ENCODE data around the gene TACSTD2.
"Not testable (repeated sequence)": the region's sequence is repeated elsewhere in the genome, so short reads cannot be mapped to it uniquely, and the experiment has no call there.

The TACSTD2 gene

DNA sequence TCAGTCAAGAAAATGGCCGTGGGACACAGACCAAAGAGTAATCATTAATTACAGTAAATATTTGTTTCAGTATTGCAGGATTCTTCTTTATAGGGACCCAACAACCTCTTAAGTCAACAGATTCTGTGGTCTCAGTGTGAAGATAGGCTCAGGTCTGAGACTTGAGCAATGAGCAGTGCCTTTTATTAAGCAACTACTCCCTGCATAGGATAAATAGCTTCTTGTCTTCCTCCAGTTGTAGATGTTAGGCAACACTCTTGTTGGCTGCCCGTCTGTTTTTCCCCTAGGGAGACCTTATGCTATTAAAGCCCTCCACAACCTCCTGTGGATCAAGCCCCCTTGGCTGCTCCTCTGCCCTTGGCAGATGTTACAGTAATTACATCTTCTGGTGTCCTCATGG is 28.7 kb downstream of the TACSTD2 start:
- H3K27ac ChIP-seq (ENCODE audit: insufficient read depth, low read length, poor library complexity, severe bottlenecking), result no peak overlapping the region
- no peak for DNase-seq
- no peak overlapping the region for H3K4me3 ChIP-seq (ENCODE audit: insufficient read depth, low read depth, low read length, poor library complexity, severe bottlenecking)
- H3K27me3 ChIP-seq (replicated peaks; ENCODE audit: control insufficient read depth, insufficient read depth, low read length, poor library complexity, severe bottlenecking), result no peaks in the 10 kb centered on the region
- H3K9me3 ChIP-seq (ENCODE audit: control insufficient read depth, low read length), result no peaks in the 10 kb centered on the region
- H3K36me3 ChIP-seq (ENCODE audit: control insufficient read depth, insufficient read depth, low read length), result no peaks in the 10 kb centered on the region
- no peaks in the 10 kb centered on the region for H3K4me1 ChIP-seq (ENCODE audit: control insufficient read depth, insufficient read depth, low read length, poor library complexity, severe bottlenecking)

DNA sequence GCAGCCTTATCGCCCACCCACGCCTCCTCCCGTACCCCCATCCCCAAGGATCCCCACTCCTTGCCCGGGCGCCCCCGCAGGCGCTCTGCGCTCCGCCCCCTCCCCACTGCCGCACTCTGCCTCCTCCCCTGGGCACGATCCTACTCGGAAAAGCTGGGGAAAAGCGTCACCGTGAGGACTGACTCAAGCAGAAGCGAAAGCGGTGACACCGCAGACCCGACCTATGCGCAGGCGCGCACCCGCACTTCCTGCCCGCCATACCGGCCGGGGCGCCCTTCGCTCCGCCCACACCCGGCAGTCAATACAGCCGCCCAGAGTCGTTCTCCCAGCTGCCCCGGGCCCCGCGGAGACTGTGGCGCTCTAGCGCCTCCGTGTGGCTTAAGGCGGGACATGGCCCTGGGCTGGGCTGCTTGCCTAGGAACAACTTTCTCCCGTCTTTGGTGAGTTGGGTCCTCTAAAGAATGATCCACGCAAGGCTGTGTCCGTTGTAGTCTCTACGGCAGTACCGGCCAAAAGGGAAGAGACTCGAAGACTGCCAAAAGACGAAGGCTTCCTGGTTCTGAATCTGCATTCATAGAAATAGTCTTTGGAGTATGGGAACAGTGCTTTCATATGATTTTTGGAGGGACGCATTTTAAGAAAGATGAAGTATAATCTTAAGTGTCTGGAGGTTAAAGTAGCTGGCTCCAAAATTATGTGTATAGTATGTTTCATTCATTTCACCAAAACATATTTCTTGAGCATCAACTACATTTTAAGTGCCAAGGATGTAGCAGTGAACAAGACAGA is 30.3 kb downstream of the TACSTD2 start, which contains the start of gene OMA1:
OMA1 (minus strand) TSS at position 207 of the 789 bp plus-strand sequence. CDS start 7,432 bp downstream, outside the sequence.
- no peaks in the 10 kb centered on the region for H3K9me3 ChIP-seq (ENCODE audit: control insufficient read depth, low read length)
- H3K27ac ChIP-seq (ENCODE audit: insufficient read depth, low read length, poor library complexity, severe bottlenecking), result peak within 1 kb of the TSS; percentile 97
- H3K27me3 ChIP-seq (replicated peaks; ENCODE audit: control insufficient read depth, insufficient read depth, low read length, poor library complexity, severe bottlenecking), result no peaks in the 10 kb centered on the region
- H3K4me1 ChIP-seq (ENCODE audit: control insufficient read depth, insufficient read depth, low read length, poor library complexity, severe bottlenecking), result no peaks in the 10 kb centered on the region
- DNase-seq, result peak; percentile 95
- peak within 1 kb of the TSS; percentile 74 for H3K4me3 ChIP-seq (ENCODE audit: insufficient read depth, low read depth, low read length, poor library complexity, severe bottlenecking)
- no peaks in the 10 kb centered on the region for H3K36me3 ChIP-seq (ENCODE audit: control insufficient read depth, insufficient read depth, low read length)

DNA sequence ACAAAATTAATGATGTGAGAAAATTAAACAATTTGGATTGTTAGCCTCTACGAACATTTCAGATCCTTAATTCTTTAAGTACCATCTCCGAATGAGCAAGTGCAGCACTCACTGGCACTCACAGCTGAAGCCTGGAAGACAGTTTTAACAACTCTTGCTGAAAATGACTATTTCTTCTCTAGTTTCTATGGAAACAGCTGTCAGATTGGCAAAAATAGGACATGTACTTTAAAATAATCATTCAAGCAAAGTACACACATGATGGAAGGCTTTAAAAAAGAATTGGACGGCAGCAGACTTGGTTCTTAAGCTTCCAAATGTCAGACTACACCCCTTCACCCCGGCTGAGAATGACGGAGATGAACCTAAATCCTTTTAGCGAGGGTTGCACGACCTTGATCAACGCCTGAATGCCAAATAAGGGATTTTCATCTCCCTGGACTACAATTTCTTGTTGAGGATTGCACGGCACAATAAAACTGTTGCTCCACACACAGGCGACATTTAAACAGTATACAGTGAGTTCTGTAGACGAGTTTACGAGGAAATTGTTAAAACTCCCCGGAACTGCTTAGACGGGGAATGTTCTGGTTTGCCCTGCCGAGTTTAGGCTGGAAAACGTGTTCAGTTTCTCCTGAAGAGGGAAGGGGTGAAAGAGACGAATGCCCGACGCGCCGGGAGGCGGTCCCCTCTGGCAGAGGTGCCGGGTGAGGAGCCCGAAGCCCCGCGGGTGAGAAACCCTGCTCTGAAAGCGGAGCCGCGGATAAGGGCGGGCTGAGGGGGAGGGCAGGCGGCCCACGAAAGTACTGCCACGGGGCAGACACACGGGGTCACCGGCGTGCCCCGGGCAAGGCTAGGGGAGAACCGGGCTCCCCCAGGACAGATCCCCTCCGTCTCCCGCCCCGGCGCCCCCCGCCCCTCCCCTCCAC is 31.2 kb downstream of the TACSTD2 start:
- H3K27me3 ChIP-seq (replicated peaks; ENCODE audit: control insufficient read depth, insufficient read depth, low read length, poor library complexity, severe bottlenecking), result no peaks in the 10 kb centered on the region
- peak overlapping the region; percentile 74 for H3K4me3 ChIP-seq (ENCODE audit: insufficient read depth, low read depth, low read length, poor library complexity, severe bottlenecking)
- H3K9me3 ChIP-seq (ENCODE audit: control insufficient read depth, low read length), result no peaks in the 10 kb centered on the region
- no peaks in the 10 kb centered on the region for H3K36me3 ChIP-seq (ENCODE audit: control insufficient read depth, insufficient read depth, low read length)
- peak overlapping the region; percentile 97 for H3K27ac ChIP-seq (ENCODE audit: insufficient read depth, low read length, poor library complexity, severe bottlenecking)
- H3K4me1 ChIP-seq (ENCODE audit: control insufficient read depth, insufficient read depth, low read length, poor library complexity, severe bottlenecking), result no peaks in the 10 kb centered on the region
- peak; percentile 68 to 76 (median 70) for DNase-seq

DNA sequence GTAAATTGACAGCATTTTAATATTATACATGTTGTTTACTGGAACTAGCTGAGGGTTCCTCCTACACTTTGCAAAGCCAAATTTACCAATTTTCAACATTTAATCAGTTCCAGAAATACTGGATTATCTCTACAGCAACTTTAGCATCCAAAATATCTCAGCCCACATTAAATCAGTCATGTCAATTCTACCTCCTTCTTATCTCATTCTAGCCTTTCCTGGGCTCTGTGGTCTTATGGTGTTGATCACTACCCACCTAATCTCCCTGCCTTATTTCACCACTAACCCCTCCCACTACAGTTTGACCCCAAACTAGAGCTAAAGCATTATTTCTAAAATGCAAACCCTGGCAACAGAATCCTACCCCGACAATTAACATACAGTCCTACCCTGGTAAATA is 33.8 kb downstream of the TACSTD2 start:
- H3K4me1 ChIP-seq (ENCODE audit: control insufficient read depth, insufficient read depth, low read length, poor library complexity, severe bottlenecking), result no peaks in the 10 kb centered on the region
- no peaks in the 10 kb centered on the region for H3K9me3 ChIP-seq (ENCODE audit: control insufficient read depth, low read length)
- H3K27ac ChIP-seq (ENCODE audit: insufficient read depth, low read length, poor library complexity, severe bottlenecking), result no peak overlapping the region
- no peaks in the 10 kb centered on the region for H3K27me3 ChIP-seq (replicated peaks; ENCODE audit: control insufficient read depth, insufficient read depth, low read length, poor library complexity, severe bottlenecking)
- no peak for DNase-seq
- H3K36me3 ChIP-seq (ENCODE audit: control insufficient read depth, insufficient read depth, low read length), result peaks cover 4% of the 10 kb centered on the region
- no peak overlapping the region for H3K4me3 ChIP-seq (ENCODE audit: insufficient read depth, low read depth, low read length, poor library complexity, severe bottlenecking)

DNA sequence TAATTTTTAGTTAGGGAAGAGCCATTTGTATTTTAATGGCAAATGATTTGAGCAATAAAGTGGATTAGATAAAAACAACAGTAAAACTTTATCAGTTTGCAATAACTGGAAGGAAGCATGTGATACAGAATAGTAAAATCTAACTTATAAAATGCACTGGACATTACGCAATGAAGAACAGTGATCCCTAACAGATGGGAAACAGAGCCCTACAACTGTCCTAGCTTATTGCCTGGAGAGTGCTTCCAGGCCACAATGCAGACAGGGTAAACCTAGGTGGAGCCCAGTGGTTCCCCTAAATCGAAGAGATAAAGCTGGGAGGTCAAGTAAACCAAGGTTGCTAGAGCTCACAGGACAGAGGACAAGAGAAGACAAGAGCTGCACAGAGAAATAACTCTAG is 37.5 kb downstream of the TACSTD2 start:
- Histone ChIP-seq H3K9me3 (ENCODE audit: control insufficient read depth, low read length) (no peaks in the 10 kb centered on the region), H3K27me3 (replicated peaks; ENCODE audit: control insufficient read depth, insufficient read depth, low read length, poor library complexity, severe bottlenecking) (no peaks in the 10 kb centered on the region), H3K36me3 (ENCODE audit: control insufficient read depth, insufficient read depth, low read length) (peaks cover 7% of the 10 kb centered on the region), H3K4me1 (ENCODE audit: control insufficient read depth, insufficient read depth, low read length, poor library complexity, severe bottlenecking) (no peaks in the 10 kb centered on the region), H3K27ac (ENCODE audit: insufficient read depth, low read length, poor library complexity, severe bottlenecking) (no peak overlapping the region), H3K4me3 (ENCODE audit: insufficient read depth, low read depth, low read length, poor library complexity, severe bottlenecking) (no peak overlapping the region)
- no peak for DNase-seq

DNA sequence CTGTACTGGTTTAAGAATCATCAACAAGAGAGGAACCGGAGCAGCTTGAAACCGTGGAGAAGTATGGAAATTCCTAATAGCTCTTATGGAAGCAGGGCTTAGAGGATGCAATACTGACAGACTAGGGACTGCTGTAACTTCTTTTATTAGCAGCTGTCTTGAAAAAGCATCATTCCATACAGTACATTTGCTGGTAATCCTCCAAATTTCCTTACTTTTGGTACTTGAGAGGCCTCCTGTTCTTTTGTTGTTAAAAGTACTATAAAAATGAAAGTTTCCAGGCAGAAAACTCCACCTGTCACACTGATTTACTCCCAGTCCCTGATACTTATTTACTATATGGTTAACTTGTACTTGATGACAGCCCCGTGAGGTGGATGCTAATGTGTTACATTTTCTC is 38.2 kb downstream of the TACSTD2 start:
- Histone ChIP-seq H3K9me3 (ENCODE audit: control insufficient read depth, low read length) (no peaks in the 10 kb centered on the region), H3K4me1 (ENCODE audit: control insufficient read depth, insufficient read depth, low read length, poor library complexity, severe bottlenecking) (no peaks in the 10 kb centered on the region), H3K36me3 (ENCODE audit: control insufficient read depth, insufficient read depth, low read length) (peaks cover 7% of the 10 kb centered on the region), H3K4me3 (ENCODE audit: insufficient read depth, low read depth, low read length, poor library complexity, severe bottlenecking) (no peak overlapping the region), H3K27ac (ENCODE audit: insufficient read depth, low read length, poor library complexity, severe bottlenecking) (no peak overlapping the region), H3K27me3 (replicated peaks; ENCODE audit: control insufficient read depth, insufficient read depth, low read length, poor library complexity, severe bottlenecking) (no peaks in the 10 kb centered on the region)
- DNase-seq, result no peak

DNA sequence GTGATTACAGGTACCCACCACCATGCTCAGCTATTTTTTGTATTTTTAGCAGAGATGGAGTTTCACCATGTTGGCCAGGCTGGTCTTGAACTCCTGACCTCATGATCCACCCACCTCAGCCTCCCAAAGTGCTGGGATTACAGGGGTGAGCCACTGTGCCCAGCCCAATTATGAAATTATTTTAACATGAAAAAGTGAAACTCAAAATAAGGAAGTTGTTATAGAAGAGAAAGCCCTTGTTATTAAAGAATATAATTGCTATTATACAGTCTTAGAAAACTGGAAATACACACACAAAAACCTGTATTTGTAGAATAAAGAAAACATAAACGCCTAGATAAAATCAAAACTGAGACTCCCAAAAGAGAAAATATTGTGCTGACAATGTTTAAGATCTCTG is 45.2 kb downstream of the TACSTD2 start:
- DNase-seq; H3K27me3 ChIP-seq (replicated peaks; ENCODE audit: control insufficient read depth, insufficient read depth, low read length, poor library complexity, severe bottlenecking); H3K27ac ChIP-seq (ENCODE audit: insufficient read depth, low read length, poor library complexity, severe bottlenecking); H3K9me3 ChIP-seq (ENCODE audit: control insufficient read depth, low read length); H3K4me3 ChIP-seq (ENCODE audit: insufficient read depth, low read depth, low read length, poor library complexity, severe bottlenecking); H3K4me1 ChIP-seq (ENCODE audit: control insufficient read depth, insufficient read depth, low read length, poor library complexity, severe bottlenecking); H3K36me3 ChIP-seq (ENCODE audit: control insufficient read depth, insufficient read depth, low read length): not testable (repeated sequence)

DNA sequence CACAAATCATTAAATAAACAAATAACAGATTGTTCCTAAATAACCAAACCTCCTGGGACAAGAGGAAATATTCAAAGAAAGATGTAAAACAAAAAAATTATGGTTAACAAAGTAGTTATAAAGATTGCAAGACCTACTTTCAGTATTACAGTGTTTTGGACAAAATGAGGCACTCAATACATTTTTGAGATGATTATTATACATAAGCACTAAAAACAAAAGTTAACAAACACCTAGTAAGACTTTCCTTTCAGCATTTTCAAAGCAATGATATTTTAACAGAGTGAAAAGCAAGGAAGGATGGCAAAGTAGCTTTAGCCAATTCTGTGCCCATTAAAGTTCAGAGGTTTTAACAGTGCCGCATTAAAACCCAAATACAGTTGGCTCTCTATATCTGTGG is 47.8 kb downstream of the TACSTD2 start:
- Histone ChIP-seq H3K4me1 (ENCODE audit: control insufficient read depth, insufficient read depth, low read length, poor library complexity, severe bottlenecking) (no peaks in the 10 kb centered on the region), H3K27ac (ENCODE audit: insufficient read depth, low read length, poor library complexity, severe bottlenecking) (no peak overlapping the region), H3K27me3 (replicated peaks; ENCODE audit: control insufficient read depth, insufficient read depth, low read length, poor library complexity, severe bottlenecking) (no peaks in the 10 kb centered on the region), H3K36me3 (ENCODE audit: control insufficient read depth, insufficient read depth, low read length) (peaks cover 7% of the 10 kb centered on the region), H3K9me3 (ENCODE audit: control insufficient read depth, low read length) (no peaks in the 10 kb centered on the region), H3K4me3 (ENCODE audit: insufficient read depth, low read depth, low read length, poor library complexity, severe bottlenecking) (no peak overlapping the region)
- DNase-seq, result no peak

DNA sequence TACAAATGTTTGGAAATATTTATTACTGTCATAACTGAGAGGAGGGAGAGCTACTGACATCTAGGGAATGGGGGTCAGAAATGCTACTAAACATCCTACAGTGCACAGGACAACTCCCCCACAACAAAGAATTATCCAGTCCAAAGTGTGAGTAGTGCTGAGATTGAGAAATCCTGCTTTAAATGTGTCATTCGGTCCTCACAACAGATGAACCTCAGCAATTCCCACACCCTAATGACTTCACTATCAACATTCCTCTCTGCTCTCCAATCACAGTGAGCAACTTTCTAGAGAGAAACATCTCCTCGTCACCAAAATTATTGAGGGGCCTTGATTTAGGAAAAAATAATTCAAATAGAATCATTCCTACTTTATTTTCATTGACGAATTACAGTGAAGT is 48.5 kb downstream of the TACSTD2 start:
- DNase-seq, result no peak
- no peak overlapping the region for H3K27ac ChIP-seq (ENCODE audit: insufficient read depth, low read length, poor library complexity, severe bottlenecking)
- H3K4me3 ChIP-seq (ENCODE audit: insufficient read depth, low read depth, low read length, poor library complexity, severe bottlenecking), result no peak overlapping the region
- H3K27me3 ChIP-seq (replicated peaks; ENCODE audit: control insufficient read depth, insufficient read depth, low read length, poor library complexity, severe bottlenecking), result no peaks in the 10 kb centered on the region
- no peaks in the 10 kb centered on the region for H3K9me3 ChIP-seq (ENCODE audit: control insufficient read depth, low read length)
- peaks cover 7% of the 10 kb centered on the region for H3K36me3 ChIP-seq (ENCODE audit: control insufficient read depth, insufficient read depth, low read length)
- no peaks in the 10 kb centered on the region for H3K4me1 ChIP-seq (ENCODE audit: control insufficient read depth, insufficient read depth, low read length, poor library complexity, severe bottlenecking)
